ENCODE data around the gene PHETA1. TPM values are rescaled to one million over a fixed set of nuclear protein-coding genes. Genes with fewer than 3 reads are reported as not detected.

Gene PHETA1
- total and polyA plus RNA-seq, 2 donors (not counting 3 experiments of a cell fraction or from before 2014, with no cell fraction given), result 10.6 to 20.0 TPM

GRCh38 chr12:111351026-111351425 lies 17.9 kb downstream of the PHETA1 start:
- no peak overlapping the region for H2AFZ ChIP-seq (ENCODE audit: low read depth, low read length)
- H3K4me2 ChIP-seq (ENCODE audit: insufficient read depth, low read length), result no peak overlapping the region
- POLR2A ChIA-PET, result no interaction called here
- no peaks in the 10 kb centered on the region for H4K20me1 ChIP-seq (replicated peaks; ENCODE audit: control insufficient read depth, extremely low read depth, insufficient read depth, low read length)
- intact Hi-C loops (cut with micrococcal nuclease), result no loop called here
- H3K79me2 ChIP-seq (ENCODE audit: control insufficient read depth, insufficient read depth, low read length), result no peaks in the 10 kb centered on the region
- no peak for FAIRE-seq
- no peaks in the 10 kb centered on the region for H3K36me3 ChIP-seq (ENCODE audit: control insufficient read depth in 2 of 2, extremely low read depth in 1 of 2, insufficient read depth in 2 of 2, low read length in 2 of 2)
- TF ChIP-seq MYC (IDR thresholded peaks at IDR 0.05; ENCODE audit: low read depth, low read length) (no peak), JUN (IDR thresholded peaks at IDR 0.05; ENCODE audit: borderline replicate concordance, insufficient read depth, insufficient read length, low read depth) (no peak), POLR2AphosphoS5 (IDR thresholded peaks at IDR 0.05; ENCODE audit: insufficient read depth, low read depth, low read length) (no peak), GATA2 (IDR thresholded peaks at IDR 0.05; ENCODE audit: insufficient read depth, insufficient read length, low read depth, low read length) (no peak), FOS (IDR thresholded peaks at IDR 0.05; ENCODE audit: borderline replicate concordance, insufficient read depth, low read length) (no peak), EZH2 (IDR thresholded peaks at IDR 0.05; ENCODE audit: borderline replicate concordance, low read depth, low read length, severe bottlenecking) (no peak), POLR2A (IDR thresholded peaks at IDR 0.05; ENCODE audit: low read depth, low read length) (no peak), CTCF (IDR thresholded peaks at IDR 0.05; ENCODE audit: extremely low read depth in 1 of 2, insufficient read depth in 1 of 2, low read depth in 1 of 2, low read length in 2 of 2) (no peak)
- TF ChIP-seq, protein P1, sequence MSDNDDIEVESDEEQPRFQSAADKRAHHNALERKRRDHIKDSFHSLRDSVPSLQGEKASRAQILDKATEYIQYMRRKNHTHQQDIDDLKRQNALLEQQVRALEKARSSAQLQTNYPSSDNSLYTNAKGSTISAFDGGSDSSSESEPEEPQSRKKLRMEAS (IDR thresholded peaks at IDR 0.05; ENCODE audit: insufficient read depth, insufficient read length), result no peak
- no peak overlapping the region for H3K4me3 ChIP-seq (replicated peaks in 1 of 3; ENCODE audit: insufficient read depth in 1 of 3, low read depth in 1 of 3, low read length in 3 of 3)
- no peak for DNase-seq (ENCODE audit: low read depth, low spot score)
- dilution Hi-C loops (cut with MboI; ENCODE audit: extremely low pct_ligation_motif_present, low sequenced_read_pairs), result no loop called here
- no peaks in the 10 kb centered on the region for H3K9me1 ChIP-seq (replicated peaks; ENCODE audit: control insufficient read depth, extremely low read depth, insufficient read depth, low read length)
- H3K27ac ChIP-seq (ENCODE audit: insufficient read depth, low read depth, low read length), result no peak overlapping the region
- no peaks in the 10 kb centered on the region for H3K4me1 ChIP-seq (ENCODE audit: control insufficient read depth, extremely low read depth, insufficient read depth, low read length)
- BruUV-seq (replicated peaks), result no TSS peak
- H3K9ac ChIP-seq (replicated peaks; ENCODE audit: extremely low read depth, insufficient read depth, low read length), result no peak overlapping the region
- CTCF ChIA-PET, result no interaction called here
- no peaks in the 10 kb centered on the region for H3K27me3 ChIP-seq (ENCODE audit: control insufficient read depth in 2 of 2, insufficient read depth in 2 of 2, low read length in 2 of 2)
- no peaks in the 10 kb centered on the region for H3K9me3 ChIP-seq (replicated peaks; ENCODE audit: control insufficient read depth, insufficient read depth, low read length)

All from endothelial cell of umbilical vein (primary cell).